BLaER1 treated with 17β-estradiol and CSF1 and Interleukin-3, amounts not matched to agents 10 nM and 100 nM (cell line): ENCODE data around the gene REM2.

Experiments
- H3K27ac ChIP-seq, 11 experiments: shearing (Covaris generic); formaldehyde crosslinking; 2 replicates each; pipeline ENCODE4 v1.8.1; 2022
- H3K27me3 ChIP-seq, 11 experiments: shearing (Covaris generic); formaldehyde crosslinking; 2 replicates each; pipeline ENCODE4 v1.8.1; 2022
- H3K36me3 ChIP-seq, 11 experiments: shearing (Covaris generic); formaldehyde crosslinking; 2 replicates each; pipeline ENCODE4 v1.8.1; 2022
- H3K4me1 ChIP-seq, 10 experiments: shearing (Covaris generic); formaldehyde crosslinking; 2 replicates each; pipeline ENCODE4 v1.8.1; 2022
- H3K4me2 ChIP-seq, 11 experiments: shearing (Covaris generic); formaldehyde crosslinking; 2 replicates each; pipeline ENCODE4 v1.8.1; 2022
- H3K4me3 ChIP-seq, 10 experiments: shearing (Covaris generic); formaldehyde crosslinking; 2 replicates each; pipeline ENCODE4 v1.8.1; 2022
- H3K9ac ChIP-seq, 11 experiments: shearing (Covaris generic); formaldehyde crosslinking; 2 replicates each; pipeline ENCODE4 v1.8.1; 2022
- H3K9me3 ChIP-seq, 11 experiments: shearing (Covaris generic); formaldehyde crosslinking; replicated peaks in 1 of 11; 2 replicates each; pipeline ENCODE4 v1.8.1; 2022
- H4K20me1 ChIP-seq, 11 experiments: shearing (Covaris generic); formaldehyde crosslinking; 2 replicates each; pipeline ENCODE4 v1.8.1; 2022
- Cebpa-rat ChIP-seq, 11 experiments: shearing (Covaris generic); IDR thresholded peaks; 2 replicates each; pipeline ENCODE4 v1.8.1; 2022

REM2 gene

GRCh38 chr14:22875748-22876319, 7.2 kb upstream of the REM2 start:
- Histone ChIP-seq H3K9me3 (no peaks in the 10 kb centered on the region), H4K20me1 (peaks cover 0 to 67% (median 7%) of the 10 kb centered on the region in 11 experiments; a peak in 12 of 22 replicates), H3K4me1 (peaks cover 13 to 27% (median 18%) of the 10 kb centered on the region in 10 experiments), H3K27me3 (no peaks in the 10 kb centered on the region), H3K4me3 (no peak overlapping the region), H3K27ac (no peak overlapping the region), H3K4me2 (no peak overlapping the region), H3K9ac (no peak overlapping the region), H3K36me3 (peaks cover 52 to 70% (median 65%) of the 10 kb centered on the region in 11 experiments)
- no peak for TF ChIP-seq Cebpa-rat (IDR thresholded peaks at IDR 0.05)

DNA sequence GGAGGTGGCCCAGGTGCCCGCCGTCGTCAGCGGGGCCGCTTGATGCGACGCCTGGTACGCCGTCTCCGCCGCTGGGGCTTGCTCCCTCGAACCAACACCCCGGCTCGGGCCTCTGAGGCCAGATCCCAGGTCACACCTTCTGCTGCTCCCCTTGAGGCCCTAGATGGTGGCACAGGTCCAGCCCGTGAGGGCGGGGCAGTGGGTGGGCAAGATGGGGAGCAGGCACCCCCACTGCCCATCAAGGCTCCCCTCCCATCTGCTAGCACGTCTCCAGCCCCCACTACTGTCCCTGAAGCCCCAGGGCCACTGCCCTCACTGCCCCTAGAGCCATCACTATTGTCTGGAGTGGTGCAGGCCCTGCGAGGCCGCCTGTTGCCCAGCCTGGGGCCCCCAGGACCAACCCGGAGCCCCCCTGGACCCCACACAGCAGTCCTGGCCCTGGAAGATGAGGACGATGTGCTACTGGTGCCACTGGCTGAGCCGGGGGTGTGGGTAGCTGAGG, 6.0 kb upstream of the REM2 start:
- Histone ChIP-seq H3K4me1 (peaks cover 17 to 29% (median 21%) of the 10 kb centered on the region in 10 experiments), H3K4me2 (no peak overlapping the region), H3K27ac (no peak overlapping the region), H3K36me3 (peaks cover 52 to 70% (median 65%) of the 10 kb centered on the region in 11 experiments), H3K9ac (no peak overlapping the region), H3K27me3 (no peaks in the 10 kb centered on the region), H3K9me3 (no peaks in the 10 kb centered on the region), H3K4me3 (no peak overlapping the region), H4K20me1 (peaks cover 0 to 67% (median 7%) of the 10 kb centered on the region in 11 experiments; a peak in 12 of 22 replicates)
- TF ChIP-seq Cebpa-rat (IDR thresholded peaks at IDR 0.05): no peak

DNA sequence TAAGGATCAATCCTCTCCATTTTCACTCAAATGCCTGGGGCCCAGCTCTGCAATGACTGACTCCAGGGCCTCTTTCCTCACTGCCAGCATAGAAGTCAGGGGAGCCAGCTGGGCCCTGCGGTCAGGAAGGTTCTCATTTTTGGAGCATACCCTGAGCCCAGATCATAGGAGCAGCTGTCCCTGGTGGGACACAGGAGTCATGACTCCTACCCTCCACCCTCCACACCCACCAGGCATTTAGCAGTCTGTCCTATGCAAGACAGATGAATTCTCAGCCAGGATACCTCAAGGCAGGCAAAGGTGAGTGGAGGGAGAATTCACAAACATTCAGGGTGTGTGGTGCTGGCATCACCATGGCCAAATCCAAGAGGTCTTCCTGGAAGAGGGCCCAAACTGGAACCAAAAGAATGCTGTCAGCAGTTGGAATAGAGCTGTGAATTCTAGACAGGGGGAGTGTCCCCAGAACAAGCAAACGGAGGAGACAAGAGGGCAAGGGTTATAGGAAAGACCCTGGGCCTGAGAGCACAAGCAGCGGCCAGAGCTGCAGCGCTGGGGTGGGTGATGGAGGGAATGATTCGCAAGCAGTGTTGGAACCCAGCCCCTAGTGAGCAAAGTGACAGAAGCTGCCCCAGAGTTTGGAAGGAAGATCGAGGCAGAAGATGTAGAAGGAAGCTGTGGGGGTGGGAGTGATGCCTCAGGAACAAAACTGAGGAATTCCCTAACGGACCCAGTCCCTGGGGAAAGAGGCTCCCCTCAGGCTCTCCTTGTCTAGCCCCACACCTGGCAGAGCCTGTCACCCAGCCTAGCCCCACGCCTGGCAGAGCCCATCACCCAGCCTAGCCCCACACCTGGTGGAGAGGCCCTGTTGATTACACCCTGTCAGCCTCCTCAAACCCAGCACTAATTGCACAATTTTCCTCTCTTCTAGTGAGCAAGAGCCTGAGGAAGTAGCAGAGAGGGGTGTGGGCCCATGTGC, 4.5 kb upstream of the REM2 start:
- H3K27me3 ChIP-seq: no peaks in the 10 kb centered on the region
- H3K9me3 ChIP-seq: no peaks in the 10 kb centered on the region
- H3K4me1 ChIP-seq: peaks cover 21 to 34% (median 25%) of the 10 kb centered on the region in 10 experiments
- TF ChIP-seq Cebpa-rat (IDR thresholded peaks at IDR 0.05): no peak
- H4K20me1 ChIP-seq: peaks cover 0 to 57% (median 0%) of the 10 kb centered on the region in 11 experiments; a peak in 11 of 22 replicates
- peaks cover 49 to 67% (median 62%) of the 10 kb centered on the region in 11 experiments for H3K36me3 ChIP-seq
- no peak overlapping the region for H3K27ac ChIP-seq
- H3K4me3 ChIP-seq: no peak overlapping the region
- H3K9ac ChIP-seq: peak overlapping the region in 1 of 11 experiments; percentile 9; a peak in 1 of 22 replicates
- no peak overlapping the region; a peak in 2 of 22 replicates for H3K4me2 ChIP-seq

DNA sequence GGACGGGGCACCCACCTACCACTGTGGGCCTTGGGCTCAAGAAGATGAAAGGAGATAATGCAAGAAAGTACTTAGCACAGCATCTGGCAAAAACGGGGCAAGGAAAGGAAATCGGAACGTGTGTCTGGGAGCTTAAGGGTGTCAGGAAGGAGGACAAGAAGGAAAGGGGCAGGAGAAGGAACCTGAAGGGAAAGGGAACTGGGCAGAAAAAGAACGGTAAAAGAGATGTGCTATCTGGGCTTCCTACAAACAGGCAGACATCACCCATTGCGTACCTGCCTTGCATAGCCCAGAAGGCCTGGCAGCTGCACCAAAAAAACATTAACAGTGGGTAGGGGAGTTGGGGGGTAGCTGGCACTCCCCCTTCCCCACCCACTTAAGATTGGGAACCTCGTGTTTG, 958 bp upstream of the REM2 start:
- no peak overlapping the region for H3K4me3 ChIP-seq
- H3K9ac ChIP-seq: 0 out of 22 replicates have a peak overlapping the region, but pooled peaks of 2 of the 11 experiments have one; percentile 5 to 29
- TF ChIP-seq Cebpa-rat (IDR thresholded peaks at IDR 0.05): no peak

DNA sequence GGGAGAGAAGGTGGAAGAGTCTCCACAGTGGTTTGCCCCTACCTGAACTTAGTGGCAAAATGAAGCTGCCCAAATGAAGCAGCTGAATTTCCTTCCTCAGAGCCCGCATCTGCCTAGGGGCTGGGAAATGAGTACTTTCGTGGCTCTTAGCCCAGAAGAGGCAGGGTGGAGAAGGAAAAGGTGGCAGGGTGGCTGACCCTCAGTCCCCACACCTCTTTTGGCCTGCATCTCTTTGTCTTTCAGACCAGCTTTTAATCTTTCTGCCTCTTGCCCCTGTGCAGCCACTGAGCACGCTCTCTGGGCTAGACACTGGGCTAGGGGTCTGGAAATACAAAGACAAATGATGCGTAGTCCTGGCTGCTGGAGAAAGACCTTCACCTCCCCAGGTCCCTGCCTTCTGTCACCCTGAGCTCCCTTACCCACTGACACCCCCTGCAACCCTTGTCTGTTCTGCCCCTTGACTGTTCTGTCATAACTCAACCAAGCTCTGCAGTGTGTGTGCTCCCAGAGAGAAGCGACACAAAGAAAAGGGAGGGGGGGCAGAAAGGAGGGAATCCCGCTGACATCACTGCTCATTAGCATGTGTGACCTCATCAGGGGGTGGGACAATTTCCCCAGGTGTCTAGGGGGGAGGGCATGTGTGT, 371 bp upstream of the REM2 start:
- Histone ChIP-seq H3K9me3 (no peaks in the 10 kb centered on the region), H3K9ac (peak overlapping the region in 5 of 11 experiments; percentile 5 to 30 (median 25); a peak in 3 of 22 replicates), H3K36me3 (peaks cover 8 to 26% (median 21%) of the 10 kb centered on the region in 11 experiments), H3K27ac (no peak overlapping the region), H4K20me1 (peaks cover 0 to 23% (median 0%) of the 10 kb centered on the region in 11 experiments; a peak in 5 of 22 replicates), H3K4me2 (peak overlapping the region in 10 of 11 experiments; percentile 0 to 87 (median 48); a peak in 19 of 22 replicates), H3K4me1 (peaks cover 48 to 68% (median 59%) of the 10 kb centered on the region in 10 experiments), H3K4me3 (no peak overlapping the region), H3K27me3 (peaks cover 0 to 14% (median 0%) of the 10 kb centered on the region in 11 experiments; a peak in 8 of 22 replicates)
- TF ChIP-seq Cebpa-rat (IDR thresholded peaks at IDR 0.05): no peak

More for the DNA sequence above, 958 bp upstream of the REM2 start:
- Histone ChIP-seq H3K4me1 (peaks cover 42 to 62% (median 53%) of the 10 kb centered on the region in 10 experiments), H3K27ac (no peak overlapping the region), H3K4me2 (peak overlapping the region in 10 of 11 experiments; percentile 0 to 87 (median 48); a peak in 19 of 22 replicates), H3K9me3 (no peaks in the 10 kb centered on the region), H3K27me3 (peaks cover 0 to 14% (median 0%) of the 10 kb centered on the region in 11 experiments; a peak in 8 of 22 replicates), H4K20me1 (peaks cover 0 to 29% (median 0%) of the 10 kb centered on the region in 11 experiments; a peak in 6 of 22 replicates), H3K36me3 (peaks cover 14 to 32% (median 27%) of the 10 kb centered on the region in 11 experiments)

DNA sequence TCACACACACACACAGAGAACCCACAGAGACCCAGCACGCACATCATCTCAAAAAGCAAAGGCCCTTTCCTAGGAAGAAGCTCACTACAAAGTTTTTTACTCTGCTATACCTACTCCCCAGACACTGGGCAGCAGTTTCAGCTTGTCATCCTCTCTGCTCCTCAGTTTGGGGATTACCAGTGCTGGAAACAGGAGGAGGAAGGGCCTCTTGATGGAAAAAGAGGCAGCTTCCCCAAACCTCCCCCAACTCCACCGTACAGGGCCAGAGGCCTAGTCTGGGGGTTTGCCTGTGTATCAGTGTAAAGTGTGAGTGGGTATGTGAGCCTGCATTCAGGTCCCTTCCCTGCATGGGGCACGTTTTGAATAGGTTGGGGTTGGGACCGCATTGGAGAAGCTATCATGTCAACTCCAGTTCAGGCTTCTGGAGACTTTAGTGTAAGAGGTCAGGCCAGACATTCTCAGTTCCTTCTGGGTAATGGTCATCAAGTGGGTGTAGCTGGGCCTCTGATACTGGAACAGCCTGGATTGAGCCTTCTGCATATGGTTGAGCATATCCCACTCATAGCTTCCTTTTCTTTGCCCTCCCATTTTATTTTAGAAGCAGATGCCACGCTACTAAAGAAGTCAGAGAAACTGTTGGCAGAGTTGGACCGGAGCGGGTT, 1.2 kb downstream of the REM2 start:
- Histone ChIP-seq H4K20me1 (peaks cover 0 to 9% (median 0%) of the 10 kb centered on the region in 11 experiments; a peak in 3 of 22 replicates), H3K27ac (no peak overlapping the region), H3K27me3 (peaks cover 0 to 14% (median 0%) of the 10 kb centered on the region in 11 experiments; a peak in 8 of 22 replicates), H3K4me3 (no peak overlapping the region), H3K9ac (peak overlapping the region in 2 of 11 experiments; percentile 22 to 23; a peak in 1 of 22 replicates), H3K4me1 (peaks cover 59 to 77% (median 74%) of the 10 kb centered on the region in 10 experiments), H3K9me3 (no peaks in the 10 kb centered on the region), H3K36me3 (peaks cover 0 to 10% (median 5%) of the 10 kb centered on the region in 11 experiments; a peak in 13 of 22 replicates), H3K4me2 (peak overlapping the region; percentile 18 to 91 (median 72); a peak in 21 of 22 replicates)
- TF ChIP-seq Cebpa-rat (IDR thresholded peaks at IDR 0.05): no peak

GRCh38 chr14:22884738-22885523, 1.9 kb downstream of the REM2 start:
- peaks cover 0 to 7% (median 0%) of the 10 kb centered on the region in 11 experiments; a peak in 3 of 22 replicates for H4K20me1 ChIP-seq
- peak overlapping the region; percentile 18 to 91 (median 72); a peak in 20 of 22 replicates for H3K4me2 ChIP-seq
- no peak for TF ChIP-seq Cebpa-rat (IDR thresholded peaks at IDR 0.05)
- H3K27ac ChIP-seq: no peak overlapping the region
- H3K9me3 ChIP-seq: no peaks in the 10 kb centered on the region
- no peak overlapping the region for H3K4me3 ChIP-seq
- H3K27me3 ChIP-seq: peaks cover 0 to 14% (median 0%) of the 10 kb centered on the region in 11 experiments; a peak in 8 of 22 replicates
- H3K36me3 ChIP-seq: peaks cover 0 to 4% (median 0%) of the 10 kb centered on the region in 11 experiments; a peak in 4 of 22 replicates
- H3K9ac ChIP-seq: peak overlapping the region in 1 of 11 experiments; percentile 12; a peak in 1 of 22 replicates
- peaks cover 59 to 84% (median 80%) of the 10 kb centered on the region in 10 experiments for H3K4me1 ChIP-seq
